Activated CD8-positive, alpha-beta T cell treated with anti-CD3 and anti-CD28 coated beads for 36 hours (primary cell): Measurements from ENCODE around the gene RAB18. TPM values are rescaled to one million over a fixed set of nuclear protein-coding genes. Genes with fewer than 3 reads are reported as not detected.

Experiments used
- ATAC-seq: fragments of 200-7000 bp; cut with Tn5 transposase; one replicate; pipeline ENCODE4 v1.10.0; 2021; ENCODE audit warnings: mild to moderate bottlenecking, moderate library complexity
- CTCF ChIA-PET: fragments of 350-600 bp; sonication (Branson Sonifier 250); formaldehyde crosslinking; loops from one replicate; lab custom pipeline; 2021; ENCODE audit warnings: antibody characterized with exemption; lab: Charles Lee
- POLR2A ChIA-PET: fragments of 350-600 bp; sonication (Branson Sonifier 250); formaldehyde crosslinking; loops from one replicate; lab custom pipeline; 2021; ENCODE audit warnings: antibody characterized with exemption; lab: Charles Lee
- DNase-seq: peaks from one replicate; pipeline ENCODE4 v3.0.0-alpha.2; 2020
- H3K27ac Mint-ChIP-seq: one replicate; pipeline ENCODE4 v1.8.0; 2021; ENCODE audit warnings: mild to moderate bottlenecking, mixed read lengths
- H3K27me3 Mint-ChIP-seq: one replicate; pipeline ENCODE4 v1.8.0; 2021; ENCODE audit warnings: mixed read lengths
- H3K36me3 Mint-ChIP-seq: one replicate; pipeline ENCODE4 v1.8.0; 2021; ENCODE audit warnings: low read depth, mixed read lengths
- H3K4me1 Mint-ChIP-seq: one replicate; pipeline ENCODE4 v1.8.0; 2021; ENCODE audit warnings: low read depth, mixed read lengths
- H3K4me3 Mint-ChIP-seq: one replicate; pipeline ENCODE4 v1.8.0; 2021; ENCODE audit warnings: mild to moderate bottlenecking, moderate library complexity, mixed read lengths
- H3K9me3 Mint-ChIP-seq: one replicate; pipeline ENCODE4 v1.8.0; 2021; ENCODE audit warnings: mixed read lengths
- CTCF ChIP-seq: fragments of 200-600 bp; IDR thresholded peaks from one replicate; pipeline ENCODE4 v1.8.0; 2022; ENCODE audit warnings: antibody characterized with exemption, mild to moderate bottlenecking
- intact Hi-C: fragments of 100-400 bp; cut with micrococcal nuclease; formaldehyde crosslinking; loops from one replicate; pipeline ENCODE4 v1.10.0; 2022
- total RNA-seq, 2 experiments: library from RNA; stranded (reverse); gene quantifications; one replicate each; pipeline ENCODE4 v1.2.3, GENCODE V29; 2021

Gene RAB18
- total RNA-seq, 2 experiments from 2014 or later = 42.0 to 47.2 TPM

GRCh38 chr10:27490807-27491206, 13.3 kb upstream of the RAB18 start:
- ATAC-seq (no peak), DNase-seq (no peak)
- Mint-ChIP-seq H3K36me3 (peaks cover 6% of the 10 kb centered on the region), H3K27me3 (peaks cover 3% of the 10 kb centered on the region), H3K4me3 (no peak overlapping the region), H3K4me1 (no peaks in the 10 kb centered on the region), H3K9me3 (peaks cover 9% of the 10 kb centered on the region), H3K27ac (no peak overlapping the region)
- CTCF ChIA-PET = interaction anchor here (1.6 kb wide), 1 partner anchor 45 kb away, joined by 4 read pairs; no protein-coding TSS in a partner anchor
- TF ChIP-seq CTCF = no peak
- POLR2A ChIA-PET = no interaction called here
- intact Hi-C loops = no loop called here

DNA sequence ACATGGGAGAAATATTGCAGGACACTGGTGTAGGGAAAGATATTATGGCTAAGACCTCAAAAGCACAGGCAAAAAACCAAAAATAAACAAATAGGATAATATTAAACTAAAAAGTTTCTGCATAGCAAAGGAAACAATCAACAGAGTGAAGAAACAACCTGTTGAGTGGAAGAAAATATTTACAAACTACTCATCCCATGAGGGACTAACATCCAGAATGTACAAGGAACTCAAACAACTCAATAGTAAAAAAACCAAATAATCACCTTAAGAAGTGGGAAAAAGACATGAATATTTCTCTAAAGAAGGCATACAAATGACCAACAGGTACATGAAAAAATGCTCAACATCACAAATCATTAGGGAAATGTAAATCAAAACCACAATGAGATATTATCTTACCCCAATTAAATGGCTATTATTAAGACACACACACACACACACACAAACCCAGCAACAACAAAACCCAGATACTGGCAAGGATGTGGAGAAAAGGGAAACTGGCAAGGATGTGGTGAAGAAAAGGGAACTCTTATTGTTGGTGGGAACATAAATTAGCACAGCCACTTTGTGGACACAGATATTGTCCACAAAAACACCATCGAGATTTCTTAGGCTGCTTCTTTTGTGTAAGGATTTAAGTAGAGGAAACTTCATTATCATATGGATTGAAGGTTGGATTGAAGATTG, 9.8 kb upstream of the RAB18 start:
- DNase-seq (no peak), ATAC-seq (no peak)
- peaks cover 9% of the 10 kb centered on the region for H3K9me3 Mint-ChIP-seq
- intact Hi-C loops = no loop called here
- CTCF ChIA-PET = no interaction called here
- H3K4me1 Mint-ChIP-seq = no peaks in the 10 kb centered on the region
- peaks cover 6% of the 10 kb centered on the region for H3K36me3 Mint-ChIP-seq
- POLR2A ChIA-PET = no interaction called here
- peaks cover 3% of the 10 kb centered on the region for H3K27me3 Mint-ChIP-seq
- H3K4me3 Mint-ChIP-seq = no peak overlapping the region
- no peak for TF ChIP-seq CTCF
- no peak overlapping the region for H3K27ac Mint-ChIP-seq

- ChIA-PET CTCF (no interaction called here), POLR2A (no interaction called here)
- Mint-ChIP-seq H3K4me1 (no peaks in the 10 kb centered on the region), H3K36me3 (peaks cover 4% of the 10 kb centered on the region), H3K9me3 (peaks cover 4% of the 10 kb centered on the region), H3K27ac (no peak overlapping the region), H3K4me3 (no peak overlapping the region), H3K27me3 (peaks cover 3% of the 10 kb centered on the region)
- intact Hi-C loops = no loop called here
- ATAC-seq (no peak), DNase-seq (no peak)
- no peak for TF ChIP-seq CTCF
Measured at GRCh38 chr10:27496137-27496536, 8.0 kb upstream of the RAB18 start.

DNA sequence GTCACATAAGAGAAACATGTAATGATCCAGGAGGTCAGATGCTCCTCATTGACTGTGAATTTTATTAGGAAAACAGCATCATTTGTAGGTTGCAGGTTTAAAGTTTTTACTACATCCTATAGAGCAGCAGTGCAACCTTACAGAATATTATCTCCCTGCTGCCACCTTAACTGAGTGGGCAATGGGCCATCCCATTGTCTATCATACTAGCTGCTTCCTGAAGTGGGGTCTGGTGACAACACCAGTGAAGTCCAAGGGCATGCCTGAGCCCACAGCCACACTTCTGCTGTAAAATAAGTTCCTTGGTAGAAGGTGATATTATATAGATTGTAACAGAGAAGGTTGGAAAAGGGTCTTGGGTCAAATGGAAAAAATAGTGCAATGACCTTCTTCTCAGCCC, 4.0 kb upstream of the RAB18 start:
- ATAC-seq (no peak), DNase-seq (no peak)
- Mint-ChIP-seq H3K27me3 (no peaks in the 10 kb centered on the region), H3K4me1 (peaks cover 10% of the 10 kb centered on the region), H3K4me3 (no peak overlapping the region), H3K9me3 (no peaks in the 10 kb centered on the region), H3K36me3 (peaks cover 6% of the 10 kb centered on the region), H3K27ac (no peak overlapping the region)
- ChIA-PET POLR2A (no interaction called here), CTCF (no interaction called here)
- intact Hi-C loops = no loop called here
- no peak for TF ChIP-seq CTCF

- no peak overlapping the region for H3K4me3 Mint-ChIP-seq
- TF ChIP-seq CTCF = no peak
- ATAC-seq = no peak
- intact Hi-C loops = no loop called here
- no peak overlapping the region for H3K27ac Mint-ChIP-seq
- no peaks in the 10 kb centered on the region for H3K27me3 Mint-ChIP-seq
- CTCF ChIA-PET = no interaction called here
- H3K36me3 Mint-ChIP-seq = peaks cover 8% of the 10 kb centered on the region
- POLR2A ChIA-PET = no interaction called here
- no peak for DNase-seq
- peaks cover 14% of the 10 kb centered on the region for H3K4me1 Mint-ChIP-seq
- H3K9me3 Mint-ChIP-seq = no peaks in the 10 kb centered on the region
Measured at GRCh38 chr10:27500886-27501285, 3.2 kb upstream of the RAB18 start.
